Activated naive CD8-positive, alpha-beta T cell treated with anti-CD3 and anti-CD28 coated beads, Interleukin-2, amount 50 U/mL, for 24 hours (primary cell): ENCODE results near the gene KCTD16.

ENCODE experiments used
- ATAC-seq: fragments of 150-1000 bp; cut with Tn5 transposase; one replicate; pipeline ENCODE4 v1.10.0; 2021
- DNase-seq: peaks from one replicate; pipeline ENCODE4 v3.0.0; 2021
- H3K27ac Mint-ChIP-seq: one replicate; pipeline ENCODE4 v1.8.0; 2021; ENCODE audit warnings: mild to moderate bottlenecking, mixed read lengths
- H3K27me3 Mint-ChIP-seq: one replicate; pipeline ENCODE4 v1.8.0; 2021; ENCODE audit warnings: mixed read lengths
- H3K36me3 Mint-ChIP-seq: one replicate; pipeline ENCODE4 v1.8.0; 2021; ENCODE audit warnings: low read depth, mixed read lengths
- H3K4me1 Mint-ChIP-seq: one replicate; pipeline ENCODE4 v1.8.0; 2021; ENCODE audit warnings: mixed read lengths
- H3K4me3 Mint-ChIP-seq: one replicate; pipeline ENCODE4 v1.8.0; 2021; ENCODE audit warnings: mild to moderate bottlenecking, moderate library complexity, mixed read lengths
- H3K9me3 Mint-ChIP-seq: one replicate; pipeline ENCODE4 v1.8.0; 2021; ENCODE audit warnings: mixed read lengths

The KCTD16 gene

GRCh38 chr5:144209361-144209760 is 38.7 kb downstream of the KCTD16 start:
- no peak overlapping the region for H3K4me3 Mint-ChIP-seq
- no peaks in the 10 kb centered on the region for H3K9me3 Mint-ChIP-seq
- ATAC-seq, result no peak
- H3K27me3 Mint-ChIP-seq, result peaks cover 51% of the 10 kb centered on the region
- no peak overlapping the region for H3K27ac Mint-ChIP-seq
- no peaks in the 10 kb centered on the region for H3K36me3 Mint-ChIP-seq
- peaks cover 3% of the 10 kb centered on the region for H3K4me1 Mint-ChIP-seq
- no peak for DNase-seq

GRCh38 chr5:144210655-144211054 is 40.0 kb downstream of the KCTD16 start:
- H3K27me3 Mint-ChIP-seq, result peaks cover 43% of the 10 kb centered on the region
- DNase-seq, result no peak
- no peaks in the 10 kb centered on the region for H3K36me3 Mint-ChIP-seq
- H3K9me3 Mint-ChIP-seq, result no peaks in the 10 kb centered on the region
- H3K4me1 Mint-ChIP-seq, result no peaks in the 10 kb centered on the region
- no peak for ATAC-seq
- H3K4me3 Mint-ChIP-seq, result no peak overlapping the region
- no peak overlapping the region for H3K27ac Mint-ChIP-seq

GRCh38 chr5:144219869-144220268 is 49.2 kb downstream of the KCTD16 start:
- no peak for DNase-seq
- H3K4me1 Mint-ChIP-seq, result no peaks in the 10 kb centered on the region
- H3K36me3 Mint-ChIP-seq, result no peaks in the 10 kb centered on the region

GRCh38 chr5:144227363-144227999 is 56.8 kb downstream of the KCTD16 start:
- Mint-ChIP-seq H3K36me3 (no peaks in the 10 kb centered on the region), H3K4me3 (no peak overlapping the region), H3K27ac (no peak overlapping the region), H3K4me1 (no peaks in the 10 kb centered on the region), H3K9me3 (no peaks in the 10 kb centered on the region), H3K27me3 (no peaks in the 10 kb centered on the region)
- DNase-seq (no peak), ATAC-seq (no peak)

More at GRCh38 chr5:144219869-144220268, 49.2 kb downstream of the KCTD16 start:
- no peak overlapping the region for H3K4me3 Mint-ChIP-seq
- H3K27me3 Mint-ChIP-seq, result peaks cover 8% of the 10 kb centered on the region
- no peak for ATAC-seq
- H3K27ac Mint-ChIP-seq, result no peak overlapping the region
- no peaks in the 10 kb centered on the region for H3K9me3 Mint-ChIP-seq

GRCh38 chr5:144230806-144231205 is 60.1 kb downstream of the KCTD16 start:
- no peak for ATAC-seq
- Mint-ChIP-seq H3K4me3 (no peak overlapping the region), H3K4me1 (no peaks in the 10 kb centered on the region), H3K27me3 (no peaks in the 10 kb centered on the region), H3K9me3 (no peaks in the 10 kb centered on the region), H3K36me3 (no peaks in the 10 kb centered on the region), H3K27ac (no peak overlapping the region)
- DNase-seq, result no peak

GRCh38 chr5:144232285-144232684 is 61.6 kb downstream of the KCTD16 start:
- H3K27me3 Mint-ChIP-seq, result peaks cover 2% of the 10 kb centered on the region
- no peaks in the 10 kb centered on the region for H3K4me1 Mint-ChIP-seq
- DNase-seq, result no peak
- H3K36me3 Mint-ChIP-seq, result no peaks in the 10 kb centered on the region
- ATAC-seq, result no peak
- H3K27ac Mint-ChIP-seq, result no peak overlapping the region
- H3K9me3 Mint-ChIP-seq, result no peaks in the 10 kb centered on the region
- no peak overlapping the region for H3K4me3 Mint-ChIP-seq

- Mint-ChIP-seq H3K27ac (no peak overlapping the region), H3K36me3 (no peaks in the 10 kb centered on the region), H3K27me3 (peaks cover 7% of the 10 kb centered on the region), H3K4me3 (no peak overlapping the region), H3K4me1 (no peaks in the 10 kb centered on the region), H3K9me3 (no peaks in the 10 kb centered on the region)
- DNase-seq (no peak), ATAC-seq (no peak)
Measured at GRCh38 chr5:144236499-144236898, 65.8 kb downstream of the KCTD16 start.

GRCh38 chr5:144237851-144238250 is 67.2 kb downstream of the KCTD16 start:
- DNase-seq (no peak), ATAC-seq (no peak)
- no peaks in the 10 kb centered on the region for H3K36me3 Mint-ChIP-seq
- no peak overlapping the region for H3K27ac Mint-ChIP-seq
- H3K9me3 Mint-ChIP-seq, result no peaks in the 10 kb centered on the region
- no peak overlapping the region for H3K4me3 Mint-ChIP-seq
- H3K4me1 Mint-ChIP-seq, result no peaks in the 10 kb centered on the region
- peaks cover 9% of the 10 kb centered on the region for H3K27me3 Mint-ChIP-seq

- no peak for DNase-seq
- peaks cover 15% of the 10 kb centered on the region for H3K27me3 Mint-ChIP-seq
- no peak overlapping the region for H3K27ac Mint-ChIP-seq
- H3K9me3 Mint-ChIP-seq, result no peaks in the 10 kb centered on the region
- H3K4me1 Mint-ChIP-seq, result no peaks in the 10 kb centered on the region
- H3K36me3 Mint-ChIP-seq, result no peaks in the 10 kb centered on the region
- H3K4me3 Mint-ChIP-seq, result no peak overlapping the region
- ATAC-seq, result no peak
Measured at GRCh38 chr5:144247131-144247530, 76.5 kb downstream of the KCTD16 start.

GRCh38 chr5:144248015-144248414 is 77.3 kb downstream of the KCTD16 start:
- ATAC-seq (no peak), DNase-seq (no peak)
- Mint-ChIP-seq H3K27me3 (peaks cover 12% of the 10 kb centered on the region), H3K36me3 (no peaks in the 10 kb centered on the region), H3K9me3 (no peaks in the 10 kb centered on the region), H3K27ac (no peak overlapping the region), H3K4me3 (no peak overlapping the region), H3K4me1 (no peaks in the 10 kb centered on the region)

GRCh38 chr5:144249755-144250464 is 79.2 kb downstream of the KCTD16 start:
- ATAC-seq (no peak), DNase-seq (no peak)
- Mint-ChIP-seq H3K9me3 (no peaks in the 10 kb centered on the region), H3K27me3 (peaks cover 8% of the 10 kb centered on the region), H3K27ac (no peak overlapping the region), H3K4me1 (no peaks in the 10 kb centered on the region), H3K4me3 (no peak overlapping the region), H3K36me3 (no peaks in the 10 kb centered on the region)

- Mint-ChIP-seq H3K27me3 (peaks cover 7% of the 10 kb centered on the region), H3K27ac (no peak overlapping the region), H3K4me3 (no peak overlapping the region), H3K36me3 (no peaks in the 10 kb centered on the region), H3K9me3 (no peaks in the 10 kb centered on the region), H3K4me1 (no peaks in the 10 kb centered on the region)
- DNase-seq (no peak), ATAC-seq (no peak)
Measured at GRCh38 chr5:144254552-144254951, 83.9 kb downstream of the KCTD16 start.

- no peaks in the 10 kb centered on the region for H3K9me3 Mint-ChIP-seq
- no peak overlapping the region for H3K27ac Mint-ChIP-seq
- peaks cover 14% of the 10 kb centered on the region for H3K27me3 Mint-ChIP-seq
- no peaks in the 10 kb centered on the region for H3K4me1 Mint-ChIP-seq
- ATAC-seq, result no peak
- H3K4me3 Mint-ChIP-seq, result no peak overlapping the region
- DNase-seq, result no peak
- no peaks in the 10 kb centered on the region for H3K36me3 Mint-ChIP-seq
Measured at GRCh38 chr5:144260121-144260520, 89.4 kb downstream of the KCTD16 start.

GRCh38 chr5:144265643-144266247 is 95.1 kb downstream of the KCTD16 start:
- Mint-ChIP-seq H3K27me3 (peaks cover 10% of the 10 kb centered on the region), H3K27ac (no peak overlapping the region), H3K4me3 (no peak overlapping the region), H3K36me3 (no peaks in the 10 kb centered on the region), H3K4me1 (no peaks in the 10 kb centered on the region), H3K9me3 (peaks cover 9% of the 10 kb centered on the region)
- ATAC-seq (no peak), DNase-seq (no peak)

GRCh38 chr5:144267961-144268513 is 97.4 kb downstream of the KCTD16 start:
- ATAC-seq, result no peak
- Mint-ChIP-seq H3K4me1 (no peaks in the 10 kb centered on the region), H3K4me3 (no peak overlapping the region), H3K27ac (no peak overlapping the region), H3K36me3 (no peaks in the 10 kb centered on the region), H3K9me3 (peaks cover 15% of the 10 kb centered on the region), H3K27me3 (peaks cover 10% of the 10 kb centered on the region)
- DNase-seq, result no peak
